K562 (cell line): ENCODE results near the gene SMAD7. TPM values are rescaled to one million over a fixed set of nuclear protein-coding genes. Genes with fewer than 3 reads are reported as not detected.
A peak's percentile ranks its signal among the peaks of the same experiment; 100 is the strongest.

Source experiments
- ATAC-seq: fragments of 200-7000 bp; cut with Tn5 transposase; 3 replicates; pipeline ENCODE4 v1.9.1; 2020; ENCODE audit warnings: moderate library complexity
- BruUV-seq: library from RNA; stranded (reverse); fragments of 400-500 nt; replicated peaks from 2 replicates; lab custom pipeline; 2021; lab: Mats Ljungman, UMichigan
- CTCF ChIA-PET: fragments of 300-600 bp; formaldehyde crosslinking; extraction: SDS; loops from one replicate; lab custom pipeline; 2021; ENCODE audit warnings: low intra/inter-chr PET ratio; lab: Yijun Ruan, JAX
- POLR2A ChIA-PET: fragments of 300-600, 350-650 bp; sonication (Branson Sonifier 250); formaldehyde crosslinking; extraction: SDS; loops from one replicate; lab custom pipeline; 2021; ENCODE audit warnings: antibody characterized with exemption, inconsistent platforms; lab: Yijun Ruan, JAX
- DNase-seq, 4 experiments: peaks; one replicate each; pipeline versions ENCODE4 v3.0.0 to v3.0.0-alpha.2; 2011 to 2018; ENCODE audit warnings: low spot score in 3 of 4, mixed read lengths in 3 of 4; ENCODE audit errors: extremely low read depth in 1 of 4
- FAIRE-seq: peaks from 2 replicates; lab custom pipeline; 2011; peaks lifted over from hg19 to GRCh38; lab: Jason Lieb, UNC
- H2AFZ ChIP-seq: 2 replicates; pipeline ENCODE4 v1.6.0; 2011; ENCODE audit warnings: low read depth, low read length, control low read depth, inconsistent platforms
- H3K27ac ChIP-seq: fragments of 200-600 bp; 3 replicates; pipeline ENCODE4 v1.8.0; 2011; ENCODE audit warnings: low read depth, mild to moderate bottlenecking, control low read depth, inconsistent platforms, low read length, moderate library complexity, mixed read lengths; ENCODE audit errors: extremely low read depth
- H3K27me3 ChIP-seq, 2 experiments: fragments of 300-600 bp in 1 of 2; 2 replicates in 1 of 2; 3 replicates in 1 of 2; pipeline versions ENCODE4 v1.6.0 to v1.8.0; 2011; ENCODE audit warnings: inconsistent platforms in 2 of 2, low read length in 2 of 2, mild to moderate bottlenecking in 1 of 2, mixed read lengths in 1 of 2, moderate library complexity in 1 of 2; ENCODE audit not compliant: control insufficient read depth in 2 of 2, insufficient read depth in 2 of 2
- H3K36me3 ChIP-seq: fragments of 300-600 bp; 3 replicates; pipeline ENCODE4 v1.8.0; 2011; ENCODE audit warnings: mild to moderate bottlenecking, low read length, inconsistent platforms; ENCODE audit not compliant: control insufficient read depth, insufficient read depth
- H3K4me1 ChIP-seq, 2 experiments: fragments of 200-600 bp in 1 of 2; replicated peaks in 1 of 2; 2 replicates in 1 of 2; 3 replicates in 1 of 2; pipeline versions ENCODE4 v1.5.1 to v1.8.0; 2011; ENCODE audit warnings: inconsistent platforms in 2 of 2, low read length in 2 of 2, mild to moderate bottlenecking in 1 of 2, mixed read lengths in 1 of 2, moderate library complexity in 1 of 2; ENCODE audit not compliant: control insufficient read depth in 2 of 2, insufficient read depth in 2 of 2
- H3K4me2 ChIP-seq: 2 replicates; pipeline ENCODE4 v1.6.1; 2011; ENCODE audit warnings: low read length, control low read depth, inconsistent platforms, mixed read lengths; ENCODE audit not compliant: insufficient read depth
- H3K4me3 ChIP-seq: fragments of 200-600 bp; sonication (generic), shearing (Covaris generic); 2 replicates; pipeline ENCODE4 v1.5.1; 2016; ENCODE audit warnings: control low read depth, inconsistent platforms
- H3K79me2 ChIP-seq: fragments of 200-600 bp; 3 replicates; pipeline ENCODE4 v1.8.0; 2011; ENCODE audit warnings: low read length, inconsistent platforms; ENCODE audit not compliant: control insufficient read depth, insufficient read depth
- H3K9ac ChIP-seq, 2 experiments: 2 replicates each; pipeline versions ENCODE4 v1.6.0 to v1.6.1; 2011; ENCODE audit warnings: low read depth in 2 of 2, low read length in 2 of 2, control low read depth in 1 of 2, inconsistent platforms in 1 of 2, mild to moderate bottlenecking in 1 of 2, mixed read lengths in 1 of 2; ENCODE audit not compliant: insufficient read depth in 1 of 2
- H3K9me1 ChIP-seq: one replicate; pipeline ENCODE4 v1.6.0; 2011; ENCODE audit warnings: inconsistent platforms, mild to moderate bottlenecking, low read length, moderate library complexity; ENCODE audit not compliant: control insufficient read depth, insufficient read depth
- H3K9me3 ChIP-seq: replicated peaks from 2 replicates; pipeline ENCODE4 v1.5.1; 2011; ENCODE audit warnings: low read depth, low read length, inconsistent platforms; ENCODE audit not compliant: control insufficient read depth, insufficient read depth
- H4K20me1 ChIP-seq: replicated peaks from 2 replicates; pipeline ENCODE4 v1.6.1; 2011; ENCODE audit warnings: low read length, inconsistent platforms, mixed read lengths; ENCODE audit not compliant: control insufficient read depth, insufficient read depth
- C11orf30 ChIP-seq: fragments of 450-650 bp; IDR thresholded peaks from 2 replicates; pipeline ENCODE4 v1.6.1; 2016; ENCODE audit warnings: low read depth, mild to moderate bottlenecking
- HMG20B ChIP-seq: fragments of 250-450 bp; sonication (Bioruptor Pico); IDR thresholded peaks from 2 replicates; pipeline ENCODE4 v1.5.0; 2021; ENCODE audit warnings: mild to moderate bottlenecking
- L3MBTL2 ChIP-seq: fragments of 450-650 bp; IDR thresholded peaks from 2 replicates; pipeline ENCODE4 v1.6.1; 2016; ENCODE audit warnings: mild to moderate bottlenecking, moderate library complexity
- MAFF ChIP-seq: IDR thresholded peaks from 2 replicates; pipeline ENCODE4 v1.6.1; 2012; ENCODE audit warnings: low read length, improper control_type of control experiment
- MAFG ChIP-seq: fragments of 450-650 bp; conservative IDR thresholded peaks from 2 replicates; pipeline ENCODE4 v1.6.1; 2016; ENCODE audit warnings: missing genetic modification characterization, missing compliant biosample characterization
- MAFK ChIP-seq: IDR thresholded peaks from 2 replicates; pipeline ENCODE4 v1.6.1; 2011; ENCODE audit warnings: low read length, improper control_type of control experiment
- MEIS2 ChIP-seq: fragments of 450-650 bp; IDR thresholded peaks from 2 replicates; pipeline ENCODE4 v1.6.1; 2014; ENCODE audit warnings: mild to moderate bottlenecking; ENCODE audit not compliant: partially characterized antibody
- MTA2 ChIP-seq: fragments of 450-650 bp; IDR thresholded peaks from 2 replicates; pipeline ENCODE4 v1.6.1; 2016; ENCODE audit warnings: low read depth
- RAD51 ChIP-seq: fragments of 450-650 bp; IDR thresholded peaks from 2 replicates; pipeline ENCODE4 v1.7.1; 2016; ENCODE audit warnings: low read depth, mild to moderate bottlenecking, borderline replicate concordance
- XRCC3 ChIP-seq: fragments of 450-650 bp; IDR thresholded peaks from 2 replicates; pipeline ENCODE4 v1.6.1; 2017; ENCODE audit warnings: mild to moderate bottlenecking, moderate library complexity
- ZNF140 ChIP-seq: fragments of 250-450 bp; sonication (Bioruptor Pico); IDR thresholded peaks from 2 replicates; pipeline ENCODE4 v1.8.0; 2021; ENCODE audit warnings: moderate library complexity, mild to moderate bottlenecking, inconsistent platforms
- ZNF174 ChIP-seq: fragments of 250-450 bp; sonication (Bioruptor Pico); IDR thresholded peaks from 2 replicates; pipeline ENCODE4 v1.4.0; 2020; ENCODE audit warnings: mild to moderate bottlenecking
- ZNF263 ChIP-seq: sonication (generic); formaldehyde crosslinking; IDR thresholded peaks from 2 replicates; pipeline ENCODE4 v1.8.0; 2022; ENCODE audit warnings: mild to moderate bottlenecking, missing genetic modification reagents, borderline replicate concordance
- ZNF316 ChIP-seq: fragments of 450-650 bp; IDR thresholded peaks from 2 replicates; pipeline ENCODE4 v1.6.1; 2016
- WGBS: fragments of 100-300 bp; shearing (Covaris generic); methylation state at CpG from one replicate; pipeline ENCODE4 v1.1.6; 2016; ENCODE audit warnings: low coverage, mixed read lengths; ENCODE audit not compliant: insufficient coverage; ENCODE audit errors: missing lambda C conversion rate; 5-methylcytosine and 5-hydroxymethylcytosine counted together
- in situ Hi-C: fragments of 300-500 bp; cut with MboI; formaldehyde crosslinking; loops from 4 replicates; pipeline ENCODE4 v1.15.0; 2018; ENCODE audit warnings: inconsistent platforms, mixed read lengths
- intact Hi-C: fragments of 100-400 bp; cut with micrococcal nuclease; formaldehyde crosslinking; loops from 2 replicates; pipeline ENCODE4 v1.14.2; 2022
- polyA plus RNA-seq, 8 experiments: library from polyadenylated mRNA; depleted of rRNA in 4 of 8; stranded (reverse) in 5 of 8; unstranded in 3 of 8; fragments of >200 nt; fragmentation: Nextera tagmentation in 2 of 8; fragmentation: Illumina TruSeq in 1 of 8; extraction: Ambion mirVana in 2 of 8; extraction: Trizol in 1 of 8; gene quantifications; 2 replicates each; pipeline versions ENCODE4 v1.2.1 to v1.2.3, GENCODE V29; 2011 to 2014; ENCODE audit warnings: inconsistent platforms in 1 of 8, missing spikeins in 1 of 8
- total RNA-seq, 7 experiments: library from RNA; depleted of rRNA in 6 of 7; stranded (reverse); fragments of >200 nt in 6 of 7; fragmentation: Illumina TruSeq in 2 of 7; extraction: Trizol in 2 of 7; gene quantifications; 2 replicates each; pipeline versions ENCODE4 v1.2.1 to v1.2.3, GENCODE V29; 2011 to 2021; ENCODE audit warnings: low replicate concordance in 1 of 7
- TF ChIP-seq, protein P1 (sequence below): fragments of 250-450 bp; sonication (Bioruptor Pico); IDR thresholded peaks from 2 replicates; pipeline ENCODE4 v1.4.0; 2020; ENCODE audit warnings: mild to moderate bottlenecking, moderate library complexity

SMAD7 gene
- total and polyA plus RNA-seq, 9 of the 15 experiments (the other 6 are each of a cell fraction or from before 2014, with no cell fraction given): 0.13 to 3.0 (median 1.6) TPM

DNA sequence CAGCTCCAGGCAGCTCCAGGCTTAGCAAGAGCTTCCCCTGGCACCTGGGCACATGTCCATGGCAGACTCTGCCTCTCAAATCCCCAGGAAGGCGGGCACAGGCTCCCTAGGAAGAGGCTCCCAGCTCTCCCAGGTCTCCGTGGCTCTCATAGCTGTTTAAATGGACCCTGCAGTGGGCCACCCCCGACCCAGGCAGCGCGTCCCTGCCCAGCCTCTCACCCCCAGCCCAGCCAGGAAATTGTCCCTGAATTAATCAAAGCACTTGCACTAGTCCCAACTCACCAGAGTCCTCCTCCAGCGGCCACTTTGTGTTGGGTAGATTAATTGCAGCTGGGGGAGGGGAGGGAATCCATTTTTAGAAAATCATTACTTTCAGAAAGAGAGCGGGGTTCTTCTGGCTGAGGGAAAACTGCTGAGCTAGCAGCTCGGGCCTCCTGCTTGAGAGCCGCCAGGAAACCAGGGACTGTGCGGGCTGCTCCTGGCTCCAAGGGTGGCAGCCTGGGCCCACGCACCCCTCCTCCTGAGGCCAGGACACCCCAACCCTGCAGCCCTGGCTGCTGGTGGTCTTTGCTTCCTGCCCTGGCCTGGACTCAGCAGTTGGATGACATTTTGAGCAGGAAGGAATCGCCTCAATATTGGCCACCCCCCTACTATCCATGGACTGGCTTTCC is 36.0 kb downstream of the SMAD7 start:
- 55% methylated on average over 4 of the region's 12 CpGs for WGBS
- DNase-seq (no peak), ATAC-seq (no peak), FAIRE-seq (no peak)
- Histone ChIP-seq H2AFZ (0 out of 2 replicates have a peak overlapping the region, but pooled peaks have one; percentile 77), H3K27me3 (no peaks in the 10 kb centered on the region), H3K9me3 (no peaks in the 10 kb centered on the region), H3K4me3 (no peak overlapping the region), H3K27ac (no peak overlapping the region), H3K4me2 (no peak overlapping the region), H3K9ac (no peak overlapping the region; a peak in 1 of 4 replicates), H3K9me1 (no peaks in the 10 kb centered on the region), H3K36me3 (no peaks in the 10 kb centered on the region), H3K4me1 (peaks cover 11 to 20% of the 10 kb centered on the region in 2 experiments), H3K79me2 (no peaks in the 10 kb centered on the region), H4K20me1 (no peaks in the 10 kb centered on the region)
- in situ Hi-C loops (no loop called here), intact Hi-C loops (no loop called here)
- no TSS peak for BruUV-seq
- POLR2A ChIA-PET: interaction anchor here (1.4 kb wide), 1 partner anchor 10 kb away, joined by 6 read pairs; no protein-coding TSS in a partner anchor
- CTCF ChIA-PET: no interaction called here
- TF ChIP-seq C11orf30 (peak; percentile 75), MAFG (tag) (peak; percentile 24), MAFK (0 out of 2 replicates have a peak, but pooled peaks have one; percentile 18), ZNF316 (peak; percentile 79), XRCC3 (no peak), MAFF (0 out of 2 replicates have a peak, but pooled peaks have one; percentile 8)

DNA sequence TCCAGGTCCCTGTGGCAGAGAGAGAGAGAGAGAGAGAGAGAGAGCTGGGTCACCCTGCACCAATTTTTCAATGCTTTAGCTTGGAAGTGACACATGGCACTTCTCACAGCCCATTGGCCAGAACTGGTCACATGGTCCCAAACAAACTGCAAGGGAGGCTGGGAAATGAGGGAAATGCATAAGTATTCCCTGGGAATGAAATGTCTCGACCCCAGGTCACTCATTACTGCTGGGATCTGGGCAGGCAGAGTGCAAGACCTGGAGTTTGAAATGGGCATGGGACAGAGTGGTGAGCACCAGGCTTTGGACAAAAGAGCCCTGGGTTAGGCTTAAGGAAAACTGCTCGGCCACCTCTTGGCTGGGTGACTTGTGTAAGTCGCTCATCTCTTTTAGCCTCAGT is 37.0 kb downstream of the SMAD7 start:
- BruUV-seq: no TSS peak
- POLR2A ChIA-PET: no interaction called here
- H3K27ac ChIP-seq: no peak overlapping the region
- no peaks in the 10 kb centered on the region for H3K79me2 ChIP-seq
- H4K20me1 ChIP-seq: no peaks in the 10 kb centered on the region
- ATAC-seq: peak; percentile 60
- no peak overlapping the region for H3K4me3 ChIP-seq
- FAIRE-seq: peak; percentile 35
- H3K36me3 ChIP-seq: no peaks in the 10 kb centered on the region
- H3K4me2 ChIP-seq: no peak overlapping the region
- WGBS: 60% methylated on average over 3 of the region's 3 CpGs
- DNase-seq: peak in 2 of 4 experiments; percentile 45 to 50
- intact Hi-C loops: no loop called here
- H3K4me1 ChIP-seq: peaks cover 11 to 18% of the 10 kb centered on the region in 2 experiments
- no peaks in the 10 kb centered on the region for H3K27me3 ChIP-seq
- no peaks in the 10 kb centered on the region for H3K9me1 ChIP-seq
- CTCF ChIA-PET: no interaction called here
- no peak overlapping the region for H3K9ac ChIP-seq
- no peaks in the 10 kb centered on the region for H3K9me3 ChIP-seq
- peak overlapping the region; percentile 77 for H2AFZ ChIP-seq
- in situ Hi-C loops: no loop called here
- no peak for TF ChIP-seq HMG20B (CRISPR knock-in tag)
- no peak for TF ChIP-seq ZNF263 (CRISPR knock-in tag)
- TF ChIP-seq RAD51: peak; percentile 79
- TF ChIP-seq, protein P1, sequence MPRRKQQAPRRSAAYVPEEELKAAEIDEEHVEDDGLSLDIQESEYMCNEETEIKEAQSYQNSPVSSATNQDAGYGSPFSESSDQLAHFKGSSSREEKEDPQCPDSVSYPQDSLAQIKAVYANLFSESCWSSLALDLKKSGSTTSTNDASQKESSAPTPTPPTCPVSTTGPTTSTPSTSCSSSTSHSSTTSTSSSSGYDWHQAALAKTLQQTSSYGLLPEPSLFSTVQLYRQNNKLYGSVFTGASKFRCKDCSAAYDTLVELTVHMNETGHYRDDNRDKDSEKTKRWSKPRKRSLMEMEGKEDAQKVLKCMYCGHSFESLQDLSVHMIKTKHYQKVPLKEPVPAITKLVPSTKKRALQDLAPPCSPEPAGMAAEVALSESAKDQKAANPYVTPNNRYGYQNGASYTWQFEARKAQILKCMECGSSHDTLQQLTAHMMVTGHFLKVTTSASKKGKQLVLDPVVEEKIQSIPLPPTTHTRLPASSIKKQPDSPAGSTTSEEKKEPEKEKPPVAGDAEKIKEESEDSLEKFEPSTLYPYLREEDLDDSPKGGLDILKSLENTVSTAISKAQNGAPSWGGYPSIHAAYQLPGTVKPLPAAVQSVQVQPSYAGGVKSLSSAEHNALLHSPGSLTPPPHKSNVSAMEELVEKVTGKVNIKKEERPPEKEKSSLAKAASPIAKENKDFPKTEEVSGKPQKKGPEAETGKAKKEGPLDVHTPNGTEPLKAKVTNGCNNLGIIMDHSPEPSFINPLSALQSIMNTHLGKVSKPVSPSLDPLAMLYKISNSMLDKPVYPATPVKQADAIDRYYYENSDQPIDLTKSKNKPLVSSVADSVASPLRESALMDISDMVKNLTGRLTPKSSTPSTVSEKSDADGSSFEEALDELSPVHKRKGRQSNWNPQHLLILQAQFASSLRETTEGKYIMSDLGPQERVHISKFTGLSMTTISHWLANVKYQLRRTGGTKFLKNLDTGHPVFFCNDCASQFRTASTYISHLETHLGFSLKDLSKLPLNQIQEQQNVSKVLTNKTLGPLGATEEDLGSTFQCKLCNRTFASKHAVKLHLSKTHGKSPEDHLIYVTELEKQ: no peak
- TF ChIP-seq ZNF174 (CRISPR knock-in tag): no peak
- no peak for TF ChIP-seq MEIS2
- peak; percentile 48; the same call in 1 of the 2 replicates for TF ChIP-seq L3MBTL2
- TF ChIP-seq MTA2: no peak
- TF ChIP-seq ZNF140 (CRISPR knock-in tag): no peak
